H1 (cell line): ENCODE results near the gene CHD9.
"Not testable (repeated sequence)": the region's sequence is repeated elsewhere in the genome, so short reads cannot be mapped to it uniquely, and the experiment has no call there.

Experiments
- CTCF ChIP-seq, 3 experiments: IDR thresholded peaks; 1 replicate in 2 of 3; 2 replicates in 1 of 3; pipeline versions ENCODE4 v1.5.1 to v1.6.1; 2011; ENCODE audit warnings: low read length in 3 of 3, mild to moderate bottlenecking in 3 of 3, inconsistent platforms in 2 of 3, low read depth in 1 of 3, moderate library complexity in 1 of 3; ENCODE audit not compliant: insufficient read depth in 1 of 3; ENCODE audit errors: control extremely low read depth in 1 of 3
- GABPA ChIP-seq: IDR thresholded peaks from 2 replicates; pipeline ENCODE4 v1.6.1; 2011; ENCODE audit warnings: mild to moderate bottlenecking, low read length, moderate library complexity, borderline replicate concordance; ENCODE audit not compliant: insufficient read depth
- MAFK ChIP-seq: IDR thresholded peaks from 2 replicates; pipeline ENCODE4 v1.6.1; 2012; ENCODE audit warnings: low read depth, mild to moderate bottlenecking, improper control_type of control experiment, low read length
- NRF1 ChIP-seq: IDR thresholded peaks from 2 replicates; pipeline ENCODE4 v1.6.1; 2011; ENCODE audit warnings: mild to moderate bottlenecking, low read depth, low read length, improper control_type of control experiment
- RFX5 ChIP-seq: IDR thresholded peaks from 2 replicates; pipeline ENCODE4 v1.6.1; 2011; ENCODE audit warnings: low read depth, low read length, improper control_type of control experiment, borderline replicate concordance
- SIRT6 ChIP-seq: IDR thresholded peaks from one replicate; pipeline ENCODE4 v1.7.1; 2012; ENCODE audit warnings: low read length, inconsistent platforms
- TAF1 ChIP-seq: IDR thresholded peaks from 2 replicates; pipeline ENCODE4 v1.6.1; 2011; ENCODE audit warnings: mild to moderate bottlenecking, low read depth, low read length

GRCh38 chr16:53051255-53051654 lies 3.5 kb upstream of the CHD9 start:
- TF ChIP-seq GABPA; MAFK; CTCF (IDR thresholded peaks at IDR 0.05; ENCODE audit: control extremely low read depth in 1 of 3, insufficient read depth in 1 of 3, low read depth in 1 of 3, low read length in 3 of 3); NRF1; SIRT6; RFX5; TAF1: not testable (repeated sequence)
